Measurements from ENCODE around the gene MRPL30. TPM values are rescaled to one million over a fixed set of nuclear protein-coding genes. Genes with fewer than 3 reads are reported as not detected.
A peak's percentile ranks its signal among the peaks of the same experiment; 100 is the strongest.

MRPL30 gene
- total RNA-seq, 4 donors from 2014 or later, result 18.4 to 22.6 (median 21.2) TPM

GRCh38 chr2:99150706-99151105, 30.3 kb upstream of the MRPL30 start:
- no peak for TF ChIP-seq CTCF (IDR thresholded peaks at IDR 0.05)
- DNase-seq (ENCODE audit: low spot score) (no peak), ATAC-seq (ENCODE audit: low FRiP score) (peak; percentile 50)

DNA sequence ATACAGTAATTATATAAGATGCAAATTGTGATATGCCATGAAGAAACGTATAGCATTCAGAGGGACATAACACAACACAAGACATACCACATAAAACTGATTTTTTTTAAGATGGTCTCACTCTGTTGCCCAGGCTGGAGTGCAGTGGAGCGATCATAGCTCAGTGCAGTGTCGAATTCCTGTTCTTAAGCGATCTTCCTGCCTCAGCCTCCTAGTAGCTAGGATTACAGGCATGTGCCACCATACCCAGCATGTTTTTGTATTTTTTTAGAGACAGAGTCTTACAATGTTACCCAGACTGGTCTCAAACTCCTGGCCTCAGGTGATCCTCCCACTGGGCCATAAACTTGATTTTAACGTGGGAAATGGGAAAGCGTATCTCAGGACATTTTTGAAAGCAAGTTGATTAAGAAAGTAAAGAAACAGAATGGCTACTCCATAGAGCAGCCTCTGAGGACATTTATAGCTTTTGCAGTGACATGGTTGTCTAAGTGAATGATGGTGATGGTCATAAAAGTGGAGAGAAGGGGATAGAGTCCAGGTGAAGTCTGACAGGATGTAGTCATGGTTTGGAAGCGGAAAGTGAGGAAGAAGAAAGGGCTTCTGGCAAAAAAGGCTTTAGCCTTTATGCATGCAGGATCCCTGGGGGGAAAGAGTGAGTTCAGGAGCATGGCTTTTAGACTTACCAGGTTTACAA, 28.6 kb upstream of the MRPL30 start:
- no peak for DNase-seq (ENCODE audit: low spot score)
- ATAC-seq (ENCODE audit: low FRiP score), result no peak
- TF ChIP-seq CTCF (IDR thresholded peaks at IDR 0.05), result no peak

- no peak for ATAC-seq (ENCODE audit: low FRiP score)
- TF ChIP-seq CTCF (IDR thresholded peaks at IDR 0.05), result no peak
- DNase-seq (ENCODE audit: low spot score), result no peak
Observed at GRCh38 chr2:99153921-99154604, 26.9 kb upstream of the MRPL30 start.

DNA sequence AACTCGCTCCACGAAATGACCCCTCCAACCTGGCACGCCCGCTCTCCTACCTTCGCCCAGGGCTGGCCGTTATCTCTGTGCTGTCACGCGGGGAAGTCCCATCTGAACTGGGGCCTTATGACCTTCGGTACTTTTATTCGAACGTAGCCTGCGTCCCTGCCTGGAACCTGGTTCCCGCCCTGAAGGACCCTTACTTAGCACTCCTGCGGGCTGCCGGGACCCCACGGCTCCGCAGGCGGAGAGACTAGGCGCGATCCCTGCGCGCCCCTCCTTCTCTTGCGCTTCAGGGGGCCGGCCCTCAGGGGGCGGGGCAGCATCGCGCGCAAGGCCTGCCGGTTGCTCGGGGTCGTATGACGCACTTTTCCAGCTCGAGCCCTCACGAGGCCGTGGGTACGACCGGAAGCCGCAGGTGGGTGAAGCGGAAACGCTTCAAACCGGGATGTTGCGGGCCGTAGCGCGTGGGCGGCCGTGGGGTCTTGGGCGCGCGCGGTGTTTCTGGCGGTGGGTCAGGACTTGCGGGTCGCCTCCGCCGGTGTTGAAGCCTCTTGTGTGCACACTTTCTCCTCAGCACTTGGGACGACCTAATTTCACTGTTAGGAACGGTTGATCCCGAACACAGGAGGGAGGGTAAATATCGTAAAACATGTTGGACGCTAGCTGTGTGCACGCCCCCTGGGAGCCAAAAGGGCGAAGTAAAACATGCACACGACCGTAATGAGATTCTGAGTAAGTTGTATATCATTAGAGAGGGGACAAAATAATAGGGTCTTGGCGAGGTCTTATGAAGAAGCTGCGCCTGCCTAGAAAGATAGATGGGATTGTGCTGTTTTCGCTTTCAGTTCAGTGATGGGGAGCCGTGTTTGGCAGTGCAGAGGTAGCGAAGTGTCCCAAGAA, 26.1 kb upstream of the MRPL30 start, which contains the start of the genes LIPT1 and TSGA10:
Gene LIPT1 (plus strand): TSS at position 325 of the 894 bp plus-strand sequence. CDS start 6,991 bp downstream, outside the sequence.
Gene TSGA10 (minus strand): TSS at position 300 of the 894 bp plus-strand sequence. CDS start 45,503 bp downstream, outside the sequence.
- DNase-seq (ENCODE audit: low spot score) (peak; percentile 72), ATAC-seq (ENCODE audit: low FRiP score) (peak; percentile 97)
- TF ChIP-seq CTCF (IDR thresholded peaks at IDR 0.05), result no peak

DNA sequence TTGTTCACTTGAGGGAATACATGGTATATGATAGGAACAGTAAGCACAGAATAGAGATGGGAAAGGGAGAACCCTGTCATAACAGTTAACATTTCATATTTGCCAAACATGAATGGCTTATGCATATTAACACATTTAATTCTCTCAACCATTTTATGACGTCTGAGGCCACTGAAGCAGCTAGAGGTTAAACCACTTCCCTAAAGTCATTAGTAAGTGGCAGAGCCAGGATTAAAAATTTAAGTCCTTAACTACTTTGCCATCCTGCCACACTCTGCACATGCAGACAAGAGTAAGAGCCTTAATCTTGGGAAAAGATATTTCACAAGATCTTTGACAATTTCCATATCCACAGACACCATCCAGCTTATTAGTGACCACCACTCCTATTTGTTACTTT, 24.1 kb upstream of the MRPL30 start:
- no peak for TF ChIP-seq CTCF (IDR thresholded peaks at IDR 0.05)
- no peak for DNase-seq (ENCODE audit: low spot score)
- ATAC-seq (ENCODE audit: low FRiP score), result no peak

GRCh38 chr2:99158599-99158998, 22.4 kb upstream of the MRPL30 start:
- ATAC-seq (ENCODE audit: low FRiP score), result no peak
- DNase-seq (ENCODE audit: low spot score), result no peak
- TF ChIP-seq CTCF (IDR thresholded peaks at IDR 0.05), result no peak

All from omental fat pad (tissue), 4 donors.